Upper lobe of right lung (tissue), 1 donor: ENCODE results near the gene SNX25. TPM values are rescaled to one million over a fixed set of nuclear protein-coding genes. Genes with fewer than 3 reads are reported as not detected.

Source experiments
- ATAC-seq: fragments of 200-7000 bp; cut with Tn5 transposase; one replicate; pipeline ENCODE4 v1.9.1; 2020; ENCODE audit warnings: mild to moderate bottlenecking, moderate library complexity
- DNase-seq: peaks from one replicate; pipeline ENCODE4 v3.0.0-alpha.2; 2020
- H3K27ac ChIP-seq: fragments of 200-600 bp; one replicate; pipeline ENCODE4 v1.8.0; 2022
- H3K27me3 ChIP-seq: fragments of 200-600 bp; one replicate; pipeline ENCODE4 v1.8.0; 2022; ENCODE audit warnings: mild to moderate bottlenecking
- H3K36me3 ChIP-seq: fragments of 200-600 bp; one replicate; pipeline ENCODE4 v1.8.0; 2022
- H3K4me1 ChIP-seq: fragments of 200-600 bp; one replicate; pipeline ENCODE4 v1.8.0; 2022
- H3K4me3 ChIP-seq: fragments of 200-600 bp; one replicate; pipeline ENCODE4 v1.8.0; 2022; ENCODE audit warnings: mild to moderate bottlenecking
- H3K9me3 ChIP-seq: fragments of 200-600 bp; one replicate; pipeline ENCODE4 v1.8.0; 2022
- intact Hi-C: fragments of 100-400 bp; cut with DNase I; formaldehyde crosslinking; loops from one replicate; pipeline ENCODE4 v1.11.0; 2022
- total RNA-seq: library from RNA; stranded (reverse); fragmentation: NEBNext Ultra II Directional; extraction: Animal tissue kit (Norgen Biotek cat#: 25700); gene quantifications from one replicate; pipeline ENCODE4 v1.2.1, GENCODE V29; 2021
- TF ChIP-seq, protein P1 (sequence below): fragments of 200-600 bp; IDR thresholded peaks from one replicate; pipeline ENCODE4 v1.8.0; 2022; ENCODE audit warnings: antibody characterized with exemption
- donor health status: DM: no; HTN: yes; CAD: no; lungs with severe emphysema.

The SNX25 gene
- total RNA-seq, 1 donor from 2014 or later = 98.5 TPM

DNA sequence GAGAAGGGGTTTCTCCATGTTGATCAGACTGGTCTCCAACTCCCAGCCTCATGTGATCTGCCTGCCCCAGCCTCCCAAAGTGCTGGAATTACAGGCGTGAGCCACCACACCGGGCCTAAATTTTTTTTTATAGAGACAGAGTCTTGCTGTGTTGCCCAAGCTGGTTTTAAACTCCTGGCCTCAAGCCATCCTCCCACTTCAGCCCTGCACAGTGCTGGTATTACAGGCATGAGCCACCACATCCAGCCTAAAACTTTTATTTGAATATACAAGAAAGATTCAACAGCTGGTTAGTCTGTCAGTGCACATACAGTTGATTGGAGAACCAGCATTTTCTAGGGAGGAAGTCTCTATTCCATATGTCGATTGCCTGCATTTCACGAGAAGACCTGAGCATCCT, 95.1 kb downstream of the SNX25 start:
- Histone ChIP-seq H3K36me3 (peaks cover 10% of the 10 kb centered on the region), H3K4me1 (peaks cover 12% of the 10 kb centered on the region), H3K9me3 (no peaks in the 10 kb centered on the region), H3K27me3 (no peaks in the 10 kb centered on the region), H3K4me3 (no peak overlapping the region), H3K27ac (peak overlapping the region; percentile 77)
- TF ChIP-seq, protein P1, sequence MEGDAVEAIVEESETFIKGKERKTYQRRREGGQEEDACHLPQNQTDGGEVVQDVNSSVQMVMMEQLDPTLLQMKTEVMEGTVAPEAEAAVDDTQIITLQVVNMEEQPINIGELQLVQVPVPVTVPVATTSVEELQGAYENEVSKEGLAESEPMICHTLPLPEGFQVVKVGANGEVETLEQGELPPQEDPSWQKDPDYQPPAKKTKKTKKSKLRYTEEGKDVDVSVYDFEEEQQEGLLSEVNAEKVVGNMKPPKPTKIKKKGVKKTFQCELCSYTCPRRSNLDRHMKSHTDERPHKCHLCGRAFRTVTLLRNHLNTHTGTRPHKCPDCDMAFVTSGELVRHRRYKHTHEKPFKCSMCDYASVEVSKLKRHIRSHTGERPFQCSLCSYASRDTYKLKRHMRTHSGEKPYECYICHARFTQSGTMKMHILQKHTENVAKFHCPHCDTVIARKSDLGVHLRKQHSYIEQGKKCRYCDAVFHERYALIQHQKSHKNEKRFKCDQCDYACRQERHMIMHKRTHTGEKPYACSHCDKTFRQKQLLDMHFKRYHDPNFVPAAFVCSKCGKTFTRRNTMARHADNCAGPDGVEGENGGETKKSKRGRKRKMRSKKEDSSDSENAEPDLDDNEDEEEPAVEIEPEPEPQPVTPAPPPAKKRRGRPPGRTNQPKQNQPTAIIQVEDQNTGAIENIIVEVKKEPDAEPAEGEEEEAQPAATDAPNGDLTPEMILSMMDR = no peak
- intact Hi-C loops = no loop called here
- DNase-seq (no peak), ATAC-seq (peak; percentile 2)

DNA sequence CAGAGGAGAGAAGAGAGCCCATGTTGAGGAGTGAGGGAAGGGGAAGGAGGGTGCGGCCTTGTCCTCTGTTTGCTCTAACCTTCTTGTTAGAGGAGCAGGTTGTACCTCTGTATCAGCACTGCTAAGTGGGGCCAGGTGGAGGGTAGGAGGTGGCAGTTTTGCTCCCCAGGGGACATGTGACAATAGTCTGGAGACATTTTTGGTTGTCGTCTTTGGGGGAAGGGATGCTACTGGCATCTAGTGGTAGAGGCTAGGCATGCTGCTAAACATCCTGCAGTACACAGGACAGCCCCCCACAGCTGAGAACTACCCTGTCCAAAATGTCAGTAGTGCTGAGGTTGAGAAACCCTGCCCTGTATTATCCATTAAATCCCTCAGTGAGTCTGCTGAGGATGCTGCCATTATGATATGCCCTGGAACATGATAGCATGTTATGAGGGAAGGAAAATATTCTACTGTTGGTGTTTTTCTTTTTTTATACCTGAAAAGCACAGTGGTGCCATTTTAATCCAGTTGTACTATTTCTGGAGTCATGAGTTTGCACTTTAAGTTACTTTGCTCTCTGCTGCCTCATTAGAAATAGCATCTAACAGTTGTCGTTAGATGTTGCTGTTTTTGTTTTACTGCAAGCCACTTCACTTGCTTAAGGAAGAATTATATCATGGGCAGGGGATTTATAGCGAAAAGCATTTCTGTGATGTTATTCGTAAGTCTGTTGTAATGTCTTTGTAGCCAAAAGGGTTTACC, 95.7 kb downstream of the SNX25 start:
- H3K9me3 ChIP-seq = no peaks in the 10 kb centered on the region
- DNase-seq (peak; percentile 70), ATAC-seq (peak; percentile 80)
- TF ChIP-seq, protein P1 = peak; percentile 37
- intact Hi-C loops = no loop called here
- no peaks in the 10 kb centered on the region for H3K27me3 ChIP-seq
- H3K27ac ChIP-seq = peak overlapping the region; percentile 77
- H3K36me3 ChIP-seq = peaks cover 10% of the 10 kb centered on the region
- H3K4me1 ChIP-seq = peaks cover 11% of the 10 kb centered on the region
- H3K4me3 ChIP-seq = no peak overlapping the region

DNA sequence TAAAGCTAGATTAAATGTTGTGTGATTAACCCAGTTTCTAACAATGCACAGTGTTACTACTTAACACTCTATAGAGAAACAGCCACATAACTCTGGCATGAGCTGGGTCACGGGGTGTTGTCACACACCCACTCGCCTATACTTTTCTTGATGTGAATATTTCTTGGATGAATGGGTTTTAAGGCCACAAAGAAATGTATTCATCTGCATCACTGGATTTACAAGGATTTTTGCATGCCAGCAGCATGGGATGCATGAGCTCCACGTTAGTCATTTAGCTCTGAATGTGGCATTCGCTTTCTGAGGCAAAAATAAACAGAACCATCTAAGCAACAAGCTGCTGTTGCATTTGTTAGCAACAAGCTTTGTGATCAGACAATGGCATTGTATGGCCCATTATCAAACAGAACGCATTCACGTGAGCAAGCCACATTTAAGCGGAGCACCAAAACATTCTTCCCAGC, 96.6 kb downstream of the SNX25 start:
- H3K36me3 ChIP-seq = peaks cover 15% of the 10 kb centered on the region
- intact Hi-C loops = no loop called here
- H3K27ac ChIP-seq = peak overlapping the region; percentile 77
- DNase-seq (no peak), ATAC-seq (no peak)
- H3K4me1 ChIP-seq = peaks cover 11% of the 10 kb centered on the region
- no peaks in the 10 kb centered on the region for H3K9me3 ChIP-seq
- H3K27me3 ChIP-seq = no peaks in the 10 kb centered on the region
- no peak overlapping the region for H3K4me3 ChIP-seq
- TF ChIP-seq, protein P1 = no peak

DNA sequence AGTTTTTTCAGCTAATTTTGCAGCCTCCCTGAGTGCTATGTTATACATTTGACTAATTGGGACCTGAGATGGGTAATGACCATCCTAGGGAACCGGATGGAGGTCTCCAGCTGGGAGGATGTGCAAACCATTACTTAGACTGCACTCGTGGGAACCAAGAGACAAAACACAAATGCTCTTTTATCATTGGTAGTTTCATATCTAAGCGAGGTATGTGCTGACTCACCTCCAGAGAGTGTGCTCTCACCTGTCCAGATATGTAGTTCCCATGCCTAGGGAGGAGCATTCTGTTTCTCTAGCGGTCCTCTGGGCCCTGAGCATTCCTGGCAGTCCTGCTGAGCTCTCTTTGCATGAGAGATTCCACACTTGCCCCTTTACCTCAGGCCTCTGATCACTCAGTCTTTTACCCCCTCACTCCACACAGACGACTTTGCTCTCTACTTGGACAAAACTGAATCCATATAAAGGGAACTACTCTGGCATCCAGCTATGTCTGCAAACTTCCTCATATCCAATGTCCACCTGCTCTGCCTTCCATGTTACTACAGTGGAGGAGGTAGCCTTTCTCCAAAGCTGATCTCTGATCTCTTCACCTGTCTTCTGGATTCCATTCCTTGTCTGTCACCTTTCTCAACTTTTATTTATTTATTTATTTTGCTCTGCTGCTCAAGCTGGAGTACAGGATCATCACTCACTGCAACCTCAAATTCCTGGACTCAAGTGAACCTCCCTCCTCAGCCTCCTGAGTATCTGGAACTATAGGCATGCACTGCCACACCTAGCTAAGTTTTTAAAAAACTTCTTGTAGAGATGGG, 97.9 kb downstream of the SNX25 start:
- TF ChIP-seq, protein P1 = no peak
- no peak overlapping the region for H3K27ac ChIP-seq
- H3K36me3 ChIP-seq = peaks cover 27% of the 10 kb centered on the region
- DNase-seq (no peak), ATAC-seq (peak; percentile 15)
- intact Hi-C loops = no loop called here
- no peaks in the 10 kb centered on the region for H3K9me3 ChIP-seq
- no peaks in the 10 kb centered on the region for H3K27me3 ChIP-seq
- H3K4me1 ChIP-seq = peaks cover 11% of the 10 kb centered on the region
- no peak overlapping the region for H3K4me3 ChIP-seq

DNA sequence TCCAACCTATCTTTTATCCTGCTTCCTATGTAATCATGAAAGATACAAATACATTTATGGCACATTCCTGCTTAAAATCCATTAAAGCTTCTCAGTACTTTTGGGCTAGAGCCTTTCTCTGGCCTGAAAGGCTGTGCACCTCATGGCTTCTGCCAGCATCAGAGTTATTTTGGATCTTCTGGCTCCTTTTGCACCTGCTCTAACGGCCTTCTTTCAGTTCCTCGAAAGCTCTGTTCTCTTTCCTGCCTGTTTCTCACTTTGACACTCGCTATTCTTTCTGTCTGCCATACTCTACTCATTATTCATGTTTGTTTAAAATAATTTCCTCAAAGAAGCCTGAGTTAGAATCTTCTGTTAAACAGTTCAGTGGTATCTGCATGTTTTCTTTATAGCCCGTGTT, 100.4 kb downstream of the SNX25 start:
- peaks cover 7% of the 10 kb centered on the region for H3K4me1 ChIP-seq
- ATAC-seq (no peak), DNase-seq (no peak)
- no peak overlapping the region for H3K4me3 ChIP-seq
- no peaks in the 10 kb centered on the region for H3K9me3 ChIP-seq
- H3K27me3 ChIP-seq = no peaks in the 10 kb centered on the region
- H3K36me3 ChIP-seq = peaks cover 33% of the 10 kb centered on the region
- no peak overlapping the region for H3K27ac ChIP-seq
- TF ChIP-seq, protein P1 = no peak
- intact Hi-C loops = no loop called here
